Endothelial cell of umbilical vein (primary cell): Measurements from ENCODE around the gene ZBTB25.

Source experiments
- EZH2 ChIP-seq: IDR thresholded peaks from 2 replicates; pipeline ENCODE4 v1.6.1; 2012; ENCODE audit warnings: borderline replicate concordance, low read depth, mild to moderate bottlenecking, moderate library complexity, low read length, inconsistent platforms; ENCODE audit not compliant: severe bottlenecking
- TF ChIP-seq, protein P1 (sequence below), 2 donors: IDR thresholded peaks; 1 replicate in 1 of 2; 2 replicates in 1 of 2; pipeline ENCODE4 v1.5.1; 2011; ENCODE audit warnings: low read length in 2 of 2, mild to moderate bottlenecking in 2 of 2, moderate library complexity in 2 of 2, control low read depth in 1 of 2, inconsistent platforms in 1 of 2, low read depth in 1 of 2; ENCODE audit not compliant: insufficient read depth in 1 of 2; ENCODE audit errors: extremely low read depth in 1 of 2

DNA sequence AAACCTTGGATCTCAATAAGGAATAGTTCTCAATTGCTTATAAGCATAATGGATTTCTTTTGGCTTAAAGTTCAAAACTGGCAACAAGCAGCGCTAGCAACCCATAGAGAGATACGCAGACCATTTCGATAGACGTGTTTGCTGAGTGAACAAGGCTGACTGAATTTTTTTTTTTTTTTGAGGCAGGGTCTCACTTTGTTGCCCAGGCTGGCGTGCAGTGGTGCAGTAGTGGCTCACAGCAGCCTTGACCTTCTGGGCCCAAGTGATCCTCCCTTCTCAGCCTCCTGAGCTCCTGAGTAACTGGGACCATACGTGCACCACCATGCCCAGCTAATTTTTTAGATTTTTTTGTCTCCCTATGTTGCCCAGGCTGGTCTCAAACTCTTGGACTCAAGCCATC, 39.8 kb downstream of the ZBTB25 start:
- TF ChIP-seq, protein P1, sequence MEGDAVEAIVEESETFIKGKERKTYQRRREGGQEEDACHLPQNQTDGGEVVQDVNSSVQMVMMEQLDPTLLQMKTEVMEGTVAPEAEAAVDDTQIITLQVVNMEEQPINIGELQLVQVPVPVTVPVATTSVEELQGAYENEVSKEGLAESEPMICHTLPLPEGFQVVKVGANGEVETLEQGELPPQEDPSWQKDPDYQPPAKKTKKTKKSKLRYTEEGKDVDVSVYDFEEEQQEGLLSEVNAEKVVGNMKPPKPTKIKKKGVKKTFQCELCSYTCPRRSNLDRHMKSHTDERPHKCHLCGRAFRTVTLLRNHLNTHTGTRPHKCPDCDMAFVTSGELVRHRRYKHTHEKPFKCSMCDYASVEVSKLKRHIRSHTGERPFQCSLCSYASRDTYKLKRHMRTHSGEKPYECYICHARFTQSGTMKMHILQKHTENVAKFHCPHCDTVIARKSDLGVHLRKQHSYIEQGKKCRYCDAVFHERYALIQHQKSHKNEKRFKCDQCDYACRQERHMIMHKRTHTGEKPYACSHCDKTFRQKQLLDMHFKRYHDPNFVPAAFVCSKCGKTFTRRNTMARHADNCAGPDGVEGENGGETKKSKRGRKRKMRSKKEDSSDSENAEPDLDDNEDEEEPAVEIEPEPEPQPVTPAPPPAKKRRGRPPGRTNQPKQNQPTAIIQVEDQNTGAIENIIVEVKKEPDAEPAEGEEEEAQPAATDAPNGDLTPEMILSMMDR (IDR thresholded peaks at IDR 0.05; ENCODE audit: extremely low read depth in 1 of 2, insufficient read depth in 1 of 2, low read depth in 1 of 2, low read length in 2 of 2): no peak
- TF ChIP-seq EZH2: no peak
